Sigmoid colon (tissue), 4 donors: ENCODE data around the gene BCR.

ENCODE experiments used
- POLR2A ChIP-seq, 2 donors: fragments of 450-650 bp; IDR thresholded peaks; one replicate each; pipeline ENCODE4 v1.6.1; 2016; ENCODE audit warnings: antibody characterized with exemption in 2 of 2, mild to moderate bottlenecking in 2 of 2, moderate library complexity in 2 of 2
- POLR2AphosphoS5 ChIP-seq, 4 donors: sonication (generic); formaldehyde crosslinking; IDR thresholded peaks; one replicate each; pipeline ENCODE4 v1.6.1; 2017; ENCODE audit warnings: antibody characterized with exemption in 4 of 4
- TF ChIP-seq, protein P1 (sequence below), 4 experiments: fragments of 450-650 bp in 3 of 4; fragments of 200-600 bp in 1 of 4; IDR thresholded peaks; one replicate each; pipeline ENCODE4 v1.5.1; 2016 to 2019; ENCODE audit warnings: antibody characterized with exemption in 4 of 4, mild to moderate bottlenecking in 3 of 4, moderate library complexity in 2 of 4

DNA sequence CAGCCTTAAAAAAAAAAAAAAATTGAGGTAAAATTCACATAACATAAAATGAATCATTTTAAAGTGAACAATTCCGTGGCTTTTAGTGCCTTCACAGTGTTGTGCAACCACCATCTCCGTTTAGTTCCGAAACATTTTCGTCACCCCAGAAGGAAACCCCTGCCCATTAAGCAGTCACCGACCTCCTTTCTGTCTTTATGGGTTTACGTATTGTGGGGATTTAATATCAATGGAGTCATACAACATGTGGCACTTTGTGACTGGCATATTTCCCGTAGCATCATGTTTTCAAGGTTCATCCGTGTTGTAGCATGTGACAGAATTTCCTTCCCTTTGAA lies 65.5 kb downstream of the BCR start:
- TF ChIP-seq, protein P1, sequence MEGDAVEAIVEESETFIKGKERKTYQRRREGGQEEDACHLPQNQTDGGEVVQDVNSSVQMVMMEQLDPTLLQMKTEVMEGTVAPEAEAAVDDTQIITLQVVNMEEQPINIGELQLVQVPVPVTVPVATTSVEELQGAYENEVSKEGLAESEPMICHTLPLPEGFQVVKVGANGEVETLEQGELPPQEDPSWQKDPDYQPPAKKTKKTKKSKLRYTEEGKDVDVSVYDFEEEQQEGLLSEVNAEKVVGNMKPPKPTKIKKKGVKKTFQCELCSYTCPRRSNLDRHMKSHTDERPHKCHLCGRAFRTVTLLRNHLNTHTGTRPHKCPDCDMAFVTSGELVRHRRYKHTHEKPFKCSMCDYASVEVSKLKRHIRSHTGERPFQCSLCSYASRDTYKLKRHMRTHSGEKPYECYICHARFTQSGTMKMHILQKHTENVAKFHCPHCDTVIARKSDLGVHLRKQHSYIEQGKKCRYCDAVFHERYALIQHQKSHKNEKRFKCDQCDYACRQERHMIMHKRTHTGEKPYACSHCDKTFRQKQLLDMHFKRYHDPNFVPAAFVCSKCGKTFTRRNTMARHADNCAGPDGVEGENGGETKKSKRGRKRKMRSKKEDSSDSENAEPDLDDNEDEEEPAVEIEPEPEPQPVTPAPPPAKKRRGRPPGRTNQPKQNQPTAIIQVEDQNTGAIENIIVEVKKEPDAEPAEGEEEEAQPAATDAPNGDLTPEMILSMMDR (IDR thresholded peaks at IDR 0.05): no peak
- no peak for TF ChIP-seq POLR2A (IDR thresholded peaks at IDR 0.05)
- TF ChIP-seq POLR2AphosphoS5 (IDR thresholded peaks at IDR 0.05): no peak
